HepG2 (cell line): ENCODE results near the gene AGK. TPM values are rescaled to one million over a fixed set of nuclear protein-coding genes. Genes with fewer than 3 reads are reported as not detected.

Source experiments
- ATAC-seq: fragments of 200-7000 bp; cut with Tn5 transposase; 3 replicates; pipeline ENCODE4 v1.9.1; 2020; ENCODE audit warnings: mild to moderate bottlenecking, moderate library complexity
- BruUV-seq: library from RNA; stranded (reverse); fragments of 400-500 nt; replicated peaks from 2 replicates; lab custom pipeline; 2021; lab: Mats Ljungman, UMichigan
- CTCF ChIA-PET: fragments of 300-600 bp; formaldehyde crosslinking; extraction: SDS; loops from one replicate; lab custom pipeline; 2021; ENCODE audit warnings: low total read pairs, inconsistent platforms, low intra/inter-chr PET ratio; lab: Yijun Ruan, JAX
- POLR2A ChIA-PET: fragments of 350-600 bp; sonication (Branson Sonifier 250); formaldehyde crosslinking; loops from one replicate; lab custom pipeline; 2020; ENCODE audit warnings: antibody characterized with exemption, inconsistent platforms; lab: Yijun Ruan, JAX
- DNase-seq: peaks from one replicate; pipeline ENCODE4 v3.0.0-alpha.2; 2015; ENCODE audit warnings: low spot score
- FAIRE-seq: peaks from 3 replicates; lab custom pipeline; 2011; peaks lifted over from hg19 to GRCh38; lab: Jason Lieb, UNC
- H2AFZ ChIP-seq: one replicate; pipeline ENCODE4 v1.6.1; 2011; ENCODE audit warnings: low read length, inconsistent platforms
- H3K27ac ChIP-seq: fragments of 300-600 bp; 3 replicates; pipeline ENCODE4 v1.8.0; 2011; ENCODE audit warnings: mixed run types, mild to moderate bottlenecking, mixed read lengths, low read length, inconsistent platforms; ENCODE audit not compliant: insufficient read depth; ENCODE audit errors: extremely low read length
- H3K27me3 ChIP-seq, 2 experiments: fragments of 200-600 bp in 1 of 2; 2 replicates in 1 of 2; 3 replicates in 1 of 2; pipeline versions ENCODE4 v1.6.0 to v1.8.0; 2011; ENCODE audit warnings: low read length in 2 of 2, mild to moderate bottlenecking in 2 of 2, moderate library complexity in 2 of 2, inconsistent platforms in 1 of 2; ENCODE audit not compliant: insufficient read depth in 2 of 2, control insufficient read depth in 1 of 2
- H3K36me3 ChIP-seq, 2 experiments: fragments of 200-600 bp in 1 of 2; replicated peaks in 1 of 2; 2 replicates in 1 of 2; 3 replicates in 1 of 2; pipeline versions ENCODE4 v1.5.1 to v1.8.0; 2011; ENCODE audit warnings: low read length in 2 of 2, inconsistent platforms in 1 of 2; ENCODE audit not compliant: insufficient read depth in 2 of 2, control insufficient read depth in 1 of 2
- H3K4me1 ChIP-seq: 2 replicates; pipeline ENCODE4 v1.5.1; 2012; ENCODE audit warnings: low read length, inconsistent platforms; ENCODE audit not compliant: insufficient read depth
- H3K4me2 ChIP-seq: 2 replicates; pipeline ENCODE4 v1.6.0; 2011; ENCODE audit warnings: low read depth, low read length, inconsistent platforms
- H3K4me3 ChIP-seq, 3 experiments: fragments of 200-600 bp in 1 of 3; sonication (generic), shearing (Covaris generic) in 1 of 3; replicated peaks in 1 of 3; 2 replicates each; pipeline ENCODE4 v1.5.1; 2011 to 2016; ENCODE audit warnings: low read length in 3 of 3, inconsistent platforms in 2 of 3, low read depth in 2 of 3, mild to moderate bottlenecking in 2 of 3, control low read depth in 1 of 3, mixed read lengths in 1 of 3; ENCODE audit not compliant: insufficient read depth in 1 of 3
- H3K79me2 ChIP-seq: one replicate; pipeline ENCODE4 v1.6.1; 2011; ENCODE audit warnings: low read length, inconsistent platforms; ENCODE audit not compliant: insufficient read depth
- H3K9ac ChIP-seq: 2 replicates; pipeline ENCODE4 v1.6.0; 2011; ENCODE audit warnings: mild to moderate bottlenecking, low read depth, low read length, inconsistent platforms; ENCODE audit not compliant: insufficient read depth
- H3K9me3 ChIP-seq: 2 replicates; pipeline ENCODE4 v1.5.1; 2012; ENCODE audit warnings: mild to moderate bottlenecking, low read length
- H4K20me1 ChIP-seq: 2 replicates; pipeline ENCODE4 v1.6.0; 2011; ENCODE audit warnings: inconsistent platforms, mild to moderate bottlenecking, low read length, moderate library complexity; ENCODE audit not compliant: insufficient read depth
- CBX5 ChIP-seq: sonication (generic); formaldehyde crosslinking; IDR thresholded peaks from 2 replicates; pipeline ENCODE4 v1.4.0; 2020; ENCODE audit warnings: missing genetic modification reagents, borderline replicate concordance
- CHCHD3 ChIP-seq: sonication (generic); formaldehyde crosslinking; IDR thresholded peaks from 2 replicates; pipeline ENCODE4 v1.8.0; 2022; ENCODE audit warnings: mild to moderate bottlenecking, missing genetic modification reagents, moderate library complexity
- GFI1 ChIP-seq: sonication (generic); formaldehyde crosslinking; IDR thresholded peaks from 2 replicates; pipeline ENCODE4 v1.5.0; 2020; ENCODE audit warnings: missing genetic modification reagents, mild to moderate bottlenecking, borderline replicate concordance
- HCFC1 ChIP-seq: fragments of 150-350 bp; IDR thresholded peaks from 2 replicates; pipeline ENCODE4 v1.6.1; 2014; ENCODE audit warnings: low read depth, low read length
- KLF16 ChIP-seq, 2 experiments: sonication (generic) in 1 of 2; formaldehyde crosslinking in 1 of 2; IDR thresholded peaks; 2 replicates each; pipeline versions ENCODE4 v1.6.1 to v1.8.0; 2016 to 2023; ENCODE audit warnings: missing genetic modification reagents in 2 of 2, missing compliant biosample characterization in 1 of 2
- MBD4 ChIP-seq: IDR thresholded peaks from 2 replicates; pipeline ENCODE4 v1.6.1; 2012; ENCODE audit warnings: low read length, inconsistent platforms, borderline replicate concordance
- ONECUT2 ChIP-seq: sonication (generic); formaldehyde crosslinking; IDR thresholded peaks from 2 replicates; pipeline ENCODE4 v1.4.0; 2020; ENCODE audit warnings: missing genetic modification reagents
- SATB2 ChIP-seq: sonication (generic); formaldehyde crosslinking; IDR thresholded peaks from 2 replicates; pipeline ENCODE4 v1.5.0; 2020; ENCODE audit warnings: missing genetic modification reagents
- SMARCC2 ChIP-seq: fragments of 450-650 bp; IDR thresholded peaks from 2 replicates; pipeline ENCODE4 v1.6.1; 2017; ENCODE audit warnings: antibody characterized with exemption, mild to moderate bottlenecking
- TBX3 ChIP-seq: fragments of 450-650 bp; IDR thresholded peaks from 2 replicates; pipeline ENCODE4 v1.6.1; 2017; ENCODE audit warnings: antibody characterized with exemption, mild to moderate bottlenecking, inconsistent platforms, borderline replicate concordance
- ZNF460 ChIP-seq: sonication (generic); formaldehyde crosslinking; IDR thresholded peaks from 2 replicates; pipeline ENCODE4 v1.5.1; 2020; ENCODE audit warnings: missing genetic modification reagents, mild to moderate bottlenecking, borderline replicate concordance
- ZNF75D ChIP-seq: sonication (generic); formaldehyde crosslinking; IDR thresholded peaks from 2 replicates; pipeline ENCODE4 v1.8.1; 2023; ENCODE audit warnings: missing genetic modification reagents, mild to moderate bottlenecking, borderline replicate concordance
- ZNF775 ChIP-seq: sonication (generic); formaldehyde crosslinking; IDR thresholded peaks from 2 replicates; pipeline ENCODE4 v1.4.0; 2020; ENCODE audit warnings: missing genetic modification reagents, mild to moderate bottlenecking, moderate library complexity, borderline replicate concordance
- WGBS: methylation state at CpG from one replicate; pipeline ENCODE4 v1.1.6; 2017; ENCODE audit warnings: low lambda C conversion rate; 5-methylcytosine and 5-hydroxymethylcytosine counted together
- in situ Hi-C: cut with HindIII; loops from 2 replicates; pipeline ENCODE4 v1.10.0; 2017; ENCODE audit warnings: low pct_unique_long_range_greater_than_20kb; ENCODE audit not compliant: extremely low pct_ligation_motif_present
- intact Hi-C: fragments of 100-400 bp; cut with micrococcal nuclease; formaldehyde crosslinking; loops from one replicate; pipeline ENCODE4 v1.10.0; 2022; ENCODE audit not compliant: unreplicated experiment
- polyA plus RNA-seq, 8 experiments: library from polyadenylated mRNA; depleted of rRNA in 3 of 8; stranded (reverse) in 7 of 8; unstranded in 1 of 8; fragments of >200 nt; fragmentation: Illumina TruSeq in 4 of 8; extraction: Trizol in 4 of 8; gene quantifications; 2 replicates each; pipeline versions ENCODE4 v1.2.1 to v1.2.3, GENCODE V29; 2011 to 2016; ENCODE audit warnings: low read depth in 4 of 8, missing spikeins in 1 of 8, mixed read lengths in 1 of 8; ENCODE audit not compliant: insufficient read depth in 1 of 8
- total RNA-seq, 5 experiments: library from RNA; depleted of rRNA; stranded (reverse); fragments of >200 nt; fragmentation: Illumina TruSeq; extraction: Trizol; gene quantifications; 2 replicates each; pipeline ENCODE4 v1.2.3, GENCODE V29; 2016; ENCODE audit warnings: low read depth in 1 of 5
- TF ChIP-seq, protein P1 (sequence below): sonication (generic); formaldehyde crosslinking; IDR thresholded peaks from 2 replicates; pipeline ENCODE4 v1.5.0; 2020; ENCODE audit warnings: missing genetic modification reagents
- TF ChIP-seq, protein P2 (sequence below): sonication (generic); formaldehyde crosslinking; IDR thresholded peaks from 2 replicates; pipeline ENCODE4 v1.4.0; 2020; ENCODE audit warnings: missing genetic modification reagents
- TF ChIP-seq, protein P3 (sequence below): sonication (generic); formaldehyde crosslinking; IDR thresholded peaks from 2 replicates; pipeline ENCODE4 v1.5.1; 2020; ENCODE audit warnings: missing genetic modification reagents, mild to moderate bottlenecking, borderline replicate concordance
- TF ChIP-seq, protein P4 (sequence below): IDR thresholded peaks from 2 replicates; pipeline ENCODE4 v1.6.1; 2016
- TF ChIP-seq, protein P5 (sequence below): sonication (generic); formaldehyde crosslinking; IDR thresholded peaks from 2 replicates; pipeline ENCODE4 v1.8.0; 2023; ENCODE audit warnings: mild to moderate bottlenecking, missing genetic modification reagents

The AGK gene
- total and polyA plus RNA-seq, 2 of the 13 experiments (the other 11 are each of a cell fraction or from before 2014, with no cell fraction given): 23.7 to 30.1 TPM

DNA sequence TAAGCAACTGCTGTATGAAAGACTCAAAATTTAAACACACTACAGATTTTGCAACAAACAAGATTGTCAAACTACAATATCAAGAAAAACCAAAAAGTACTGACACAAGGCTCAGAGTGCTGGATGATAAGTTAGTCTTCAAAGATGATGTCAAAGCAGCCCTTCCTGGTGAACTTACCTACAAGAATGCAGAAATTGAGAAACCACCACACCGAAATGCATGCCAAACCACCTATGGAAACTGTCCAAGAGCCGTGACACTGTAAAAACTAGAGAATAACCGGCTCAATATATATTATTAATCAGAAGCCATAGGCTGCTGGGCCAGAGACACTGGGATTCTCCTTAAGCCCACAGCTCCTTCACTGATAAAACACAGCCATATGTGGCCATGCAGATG lies 125.4 kb downstream of the AGK start:
- H3K36me3 ChIP-seq: peaks cover 1 to 2% of the 10 kb centered on the region in 2 experiments; a peak in 1 of 5 replicates
- no TSS peak for BruUV-seq
- H3K4me2 ChIP-seq: no peak overlapping the region
- H3K9ac ChIP-seq: no peak overlapping the region
- TF ChIP-seq CBX5 (CRISPR knock-in tag) (no peak), ZNF460 (CRISPR knock-in tag) (no peak), TBX3 (no peak), ZNF75D (CRISPR knock-in tag) (no peak), KLF16 (CRISPR knock-in tag; IDR thresholded peaks at IDR 0.05) (no peak), SATB2 (CRISPR knock-in tag) (no peak), GFI1 (no peak), ONECUT2 (CRISPR knock-in tag) (no peak), HCFC1 (no peak), ZNF775 (CRISPR knock-in tag) (no peak), CHCHD3 (no peak), SMARCC2 (no peak), MBD4 (no peak)
- TF ChIP-seq, protein P1, sequence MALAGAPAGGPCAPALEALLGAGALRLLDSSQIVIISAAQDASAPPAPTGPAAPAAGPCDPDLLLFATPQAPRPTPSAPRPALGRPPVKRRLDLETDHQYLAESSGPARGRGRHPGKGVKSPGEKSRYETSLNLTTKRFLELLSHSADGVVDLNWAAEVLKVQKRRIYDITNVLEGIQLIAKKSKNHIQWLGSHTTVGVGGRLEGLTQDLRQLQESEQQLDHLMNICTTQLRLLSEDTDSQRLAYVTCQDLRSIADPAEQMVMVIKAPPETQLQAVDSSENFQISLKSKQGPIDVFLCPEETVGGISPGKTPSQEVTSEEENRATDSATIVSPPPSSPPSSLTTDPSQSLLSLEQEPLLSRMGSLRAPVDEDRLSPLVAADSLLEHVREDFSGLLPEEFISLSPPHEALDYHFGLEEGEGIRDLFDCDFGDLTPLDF (CRISPR knock-in tag): no peak
- TF ChIP-seq, protein P2, sequence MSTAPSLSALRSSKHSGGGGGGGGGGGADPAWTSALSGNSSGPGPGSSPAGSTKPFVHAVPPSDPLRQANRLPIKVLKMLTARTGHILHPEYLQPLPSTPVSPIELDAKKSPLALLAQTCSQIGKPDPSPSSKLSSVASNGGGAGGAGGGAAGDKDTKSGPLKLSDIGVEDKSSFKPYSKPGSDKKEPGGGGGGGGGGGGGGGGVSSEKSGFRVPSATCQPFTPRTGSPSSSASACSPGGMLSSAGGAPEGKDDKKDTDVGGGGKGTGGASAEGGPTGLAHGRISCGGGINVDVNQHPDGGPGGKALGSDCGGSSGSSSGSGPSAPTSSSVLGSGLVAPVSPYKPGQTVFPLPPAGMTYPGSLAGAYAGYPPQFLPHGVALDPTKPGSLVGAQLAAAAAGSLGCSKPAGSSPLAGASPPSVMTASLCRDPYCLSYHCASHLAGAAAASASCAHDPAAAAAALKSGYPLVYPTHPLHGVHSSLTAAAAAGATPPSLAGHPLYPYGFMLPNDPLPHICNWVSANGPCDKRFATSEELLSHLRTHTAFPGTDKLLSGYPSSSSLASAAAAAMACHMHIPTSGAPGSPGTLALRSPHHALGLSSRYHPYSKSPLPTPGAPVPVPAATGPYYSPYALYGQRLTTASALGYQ (CRISPR knock-in tag): no peak
- TF ChIP-seq, protein P3, sequence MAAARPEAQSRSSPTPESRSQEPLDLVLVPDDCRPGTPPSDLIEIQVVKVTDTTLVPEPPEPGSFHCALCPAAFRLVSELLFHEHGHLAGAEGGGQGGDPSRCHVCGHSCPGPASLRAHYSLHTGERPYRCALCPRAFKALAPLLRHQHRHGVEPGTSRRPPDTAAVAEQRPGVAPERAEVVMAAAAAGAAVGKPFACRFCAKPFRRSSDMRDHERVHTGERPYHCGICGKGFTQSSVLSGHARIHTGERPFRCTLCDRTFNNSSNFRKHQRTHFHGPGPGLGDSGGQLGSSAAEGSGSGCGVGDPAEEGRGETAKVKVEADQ (CRISPR knock-in tag): no peak
- TF ChIP-seq, protein P4, sequence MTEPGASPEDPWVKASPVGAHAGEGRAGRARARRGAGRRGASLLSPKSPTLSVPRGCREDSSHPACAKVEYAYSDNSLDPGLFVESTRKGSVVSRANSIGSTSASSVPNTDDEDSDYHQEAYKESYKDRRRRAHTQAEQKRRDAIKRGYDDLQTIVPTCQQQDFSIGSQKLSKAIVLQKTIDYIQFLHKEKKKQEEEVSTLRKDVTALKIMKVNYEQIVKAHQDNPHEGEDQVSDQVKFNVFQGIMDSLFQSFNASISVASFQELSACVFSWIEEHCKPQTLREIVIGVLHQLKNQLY (CRISPR knock-in tag): no peak
- TF ChIP-seq, protein P5, sequence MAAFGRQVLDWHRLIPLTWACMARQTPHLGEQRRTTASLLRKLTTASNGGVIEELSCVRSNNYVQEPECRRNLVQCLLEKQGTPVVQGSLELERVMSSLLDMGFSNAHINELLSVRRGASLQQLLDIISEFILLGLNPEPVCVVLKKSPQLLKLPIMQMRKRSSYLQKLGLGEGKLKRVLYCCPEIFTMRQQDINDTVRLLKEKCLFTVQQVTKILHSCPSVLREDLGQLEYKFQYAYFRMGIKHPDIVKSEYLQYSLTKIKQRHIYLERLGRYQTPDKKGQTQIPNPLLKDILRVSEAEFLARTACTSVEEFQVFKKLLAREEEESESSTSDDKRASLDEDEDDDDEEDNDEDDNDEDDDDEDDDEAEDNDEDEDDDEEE (CRISPR knock-in tag): no peak
- TF ChIP-seq, all 625 proteins: peak for 0
- WGBS: 92% methylated on average over 1 of the region's 3 CpGs
- ChIA-PET CTCF (no interaction called here), POLR2A (interaction anchor here (1.3 kb wide), 1 partner anchor 61 kb away, joined by 3 read pairs; the partner anchor contains the start of gene SSBP1)
- Histone ChIP-seq H3K27ac (no peak overlapping the region), H3K4me3 (no peak overlapping the region), H3K27me3 (no peaks in the 10 kb centered on the region), H3K9me3 (no peaks in the 10 kb centered on the region), H3K79me2 (no peaks in the 10 kb centered on the region), H4K20me1 (no peaks in the 10 kb centered on the region), H3K4me1 (no peaks in the 10 kb centered on the region), H2AFZ (no peak overlapping the region)
- in situ Hi-C loops (no loop called here), intact Hi-C loops (no loop called here)
- FAIRE-seq (no peak), DNase-seq (no peak), ATAC-seq (no peak)
